ENCODE results near the gene SAMM50. TPM values are rescaled to one million over a fixed set of nuclear protein-coding genes. Genes with fewer than 3 reads are reported as not detected.

The SAMM50 gene
- total RNA-seq, 8 experiments from 2014 or later, result 38.8 to 64.8 (median 55.7) TPM

GRCh38 chr22:43992331-43992821 is 37.1 kb downstream of the SAMM50 start:
- Histone ChIP-seq H3K27ac (no peak overlapping the region), H3K4me3 (no peak overlapping the region), H3K4me1 (replicated peaks in 1 of 2) (peaks cover 5 to 9% of the 10 kb centered on the region in 2 donors)
- in situ Hi-C loops (cut with MboI; ENCODE audit: low pct_unique_long_range_greater_than_20kb in 2 of 9, low sequenced_read_pairs in 9 of 9, unreplicated experiment in 9 of 9), result loop anchor here in 7 of 9 experiments (10.0 to 25.0 kb wide), 3 partner anchors 92 to 645 kb away; no protein-coding TSS in a partner anchor
- ATAC-seq (replicated peaks in 6 of 8), result peak in 5 of 8 experiments; percentile 15 to 93 (median 20)
- 0 to 95% (median 60%) methylated on average over 1 to 6 of the region's 16 CpGs; no CpG with 5 or more reads in 3 of the 10 experiments for WGBS, 10 experiments

GRCh38 chr22:43993072-43993760 is 38.0 kb downstream of the SAMM50 start:
- ATAC-seq (replicated peaks in 6 of 8), result peak; percentile 46 to 91 (median 82)
- Histone ChIP-seq H3K4me1 (replicated peaks in 1 of 2) (peaks cover 11% of the 10 kb centered on the region in 2 donors), H3K4me3 (no peak overlapping the region), H3K27ac (no peak overlapping the region)
- in situ Hi-C loops (cut with MboI; ENCODE audit: low pct_unique_long_range_greater_than_20kb in 2 of 9, low sequenced_read_pairs in 9 of 9, unreplicated experiment in 9 of 9), result loop anchor here in 7 of 9 experiments (10.0 to 25.0 kb wide), 3 partner anchors 92 to 644 kb away; no protein-coding TSS in a partner anchor
- WGBS, 10 experiments, result 25 to 100% (median 40%) methylated on average over 1 to 12 of the region's 20 CpGs; no CpG with 5 or more reads in 3 of the 10 experiments

- peaks cover 18 to 19% of the 10 kb centered on the region in 2 donors for H3K4me1 ChIP-seq (replicated peaks in 1 of 2)
- H3K4me3 ChIP-seq, result no peak overlapping the region
- H3K27ac ChIP-seq, result no peak overlapping the region
- in situ Hi-C loops (cut with MboI; ENCODE audit: low pct_unique_long_range_greater_than_20kb in 2 of 9, low sequenced_read_pairs in 9 of 9, unreplicated experiment in 9 of 9), result loop anchor here in 7 of 9 experiments (10.0 to 25.0 kb wide), 3 partner anchors 91 to 643 kb away; no protein-coding TSS in a partner anchor
- 80 to 100% (median 94%) methylated on average over 1 to 10 of the region's 11 CpGs; no CpG with 5 or more reads in 5 of the 10 experiments for WGBS, 10 experiments
- ATAC-seq (replicated peaks in 6 of 8), result no peak
These were observed 38.8 kb downstream of the SAMM50 start for GRCh38 chr22:43994006-43994405.

DNA sequence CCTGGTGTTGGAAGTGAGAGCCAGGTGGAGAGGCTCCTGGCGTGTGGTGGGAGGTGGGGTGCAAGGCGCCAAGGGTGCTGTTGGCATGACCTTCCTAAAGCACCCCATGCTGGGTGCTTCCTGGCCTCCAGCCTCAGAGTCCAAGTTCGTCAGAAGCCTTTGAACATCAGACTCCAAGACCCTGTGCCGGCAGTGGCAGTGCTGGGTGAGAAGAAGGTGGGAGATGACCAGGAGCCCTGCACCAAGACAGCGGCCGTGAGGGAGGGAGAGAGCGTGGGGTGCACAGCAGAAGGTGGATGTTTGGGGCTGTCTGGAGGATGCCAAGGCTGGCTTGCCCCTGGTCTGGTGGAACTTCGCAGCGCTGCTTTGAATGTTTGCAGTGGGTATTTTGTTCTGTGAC is 39.2 kb downstream of the SAMM50 start:
- peaks cover 19 to 22% of the 10 kb centered on the region in 2 donors for H3K4me1 ChIP-seq (replicated peaks in 1 of 2)
- in situ Hi-C loops (cut with MboI; ENCODE audit: low pct_unique_long_range_greater_than_20kb in 2 of 9, low sequenced_read_pairs in 9 of 9, unreplicated experiment in 9 of 9), result loop anchor here in 7 of 9 experiments (10.0 to 25.0 kb wide), 3 partner anchors 90 to 643 kb away; no protein-coding TSS in a partner anchor
- no peak for ATAC-seq (replicated peaks in 6 of 8)
- 85 to 100% (median 92%) methylated on average over 2 to 8 of the region's 9 CpGs; no CpG with 5 or more reads in 5 of the 10 experiments for WGBS, 10 experiments
- H3K27ac ChIP-seq, result no peak overlapping the region
- H3K4me3 ChIP-seq, result no peak overlapping the region

GRCh38 chr22:43995057-43995685 is 39.9 kb downstream of the SAMM50 start:
- Histone ChIP-seq H3K4me1 (replicated peaks in 1 of 2) (peaks cover 19 to 22% of the 10 kb centered on the region in 2 donors), H3K4me3 (no peak overlapping the region), H3K27ac (no peak overlapping the region)
- no peak for ATAC-seq (replicated peaks in 6 of 8)
- in situ Hi-C loops (cut with MboI; ENCODE audit: low pct_unique_long_range_greater_than_20kb in 2 of 9, low sequenced_read_pairs in 9 of 9, unreplicated experiment in 9 of 9), result loop anchor here in 7 of 9 experiments (10.0 to 25.0 kb wide), 3 partner anchors 90 to 642 kb away; no protein-coding TSS in a partner anchor
- 80 to 100% (median 92%) methylated on average over 1 to 8 of the region's 15 CpGs; no CpG with 5 or more reads in 1 of the 10 experiments for WGBS, 10 experiments

GRCh38 chr22:43995798-43996169 is 40.5 kb downstream of the SAMM50 start:
- no peak for ATAC-seq (replicated peaks in 6 of 8)
- 80 to 100% (median 97%) methylated on average over 1 to 6 of the region's 10 CpGs; no CpG with 5 or more reads in 7 of the 10 experiments for WGBS, 10 experiments
- Histone ChIP-seq H3K4me3 (no peak overlapping the region), H3K27ac (no peak overlapping the region), H3K4me1 (replicated peaks in 1 of 2) (peaks cover 19 to 22% of the 10 kb centered on the region in 2 donors)
- in situ Hi-C loops (cut with MboI; ENCODE audit: low pct_unique_long_range_greater_than_20kb in 2 of 9, low sequenced_read_pairs in 9 of 9, unreplicated experiment in 9 of 9), result loop anchor here in 7 of 9 experiments (10.0 to 25.0 kb wide), 3 partner anchors 89 to 642 kb away; no protein-coding TSS in a partner anchor

DNA sequence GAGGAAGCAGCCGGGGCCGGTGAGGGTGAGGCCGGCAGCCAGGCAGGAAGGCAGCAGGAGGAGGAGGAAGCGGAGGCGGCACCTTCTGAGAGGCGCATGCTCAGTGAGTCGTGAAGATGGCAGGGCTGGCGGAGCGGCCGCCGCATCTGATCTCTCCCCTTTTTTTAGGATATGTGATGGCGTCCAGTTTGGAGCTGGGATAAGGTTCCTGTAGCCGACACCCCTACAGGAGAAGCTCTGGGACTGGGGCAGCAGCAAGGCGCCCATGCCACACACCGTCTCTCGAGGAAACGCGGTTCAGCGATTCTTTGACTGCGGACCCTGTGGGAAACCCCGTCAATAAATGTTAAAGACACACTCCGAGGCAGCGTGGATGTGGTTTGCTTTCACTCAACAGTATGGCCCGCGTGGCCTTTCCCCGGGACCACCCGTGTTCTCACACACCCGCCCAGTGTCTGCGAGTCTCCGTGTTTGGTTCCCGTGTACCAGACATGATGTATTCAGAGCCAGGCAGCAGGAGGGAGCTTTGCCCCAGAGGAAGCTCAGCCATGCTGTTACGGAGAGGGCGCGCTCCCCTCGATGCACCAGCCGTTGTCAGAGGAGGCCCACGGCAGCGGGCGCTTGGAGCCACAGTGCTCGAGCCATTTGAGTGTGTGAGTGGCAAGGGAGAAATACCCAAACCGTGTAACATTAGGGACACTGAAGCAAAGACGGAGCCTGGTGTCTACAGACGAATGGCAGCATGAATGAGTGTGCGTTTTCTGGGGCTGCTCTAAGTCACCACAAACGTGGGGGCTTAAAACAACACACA is 41.1 kb downstream of the SAMM50 start:
- H3K4me3 ChIP-seq, result no peak overlapping the region
- WGBS, 10 experiments, result 67 to 100% (median 94%) methylated on average over 1 to 23 of the region's 45 CpGs; no CpG with 5 or more reads in 3 of the 10 experiments
- ATAC-seq (replicated peaks in 6 of 8), result no peak
- in situ Hi-C loops (cut with MboI; ENCODE audit: low pct_unique_long_range_greater_than_20kb in 2 of 9, low sequenced_read_pairs in 9 of 9, unreplicated experiment in 9 of 9), result loop anchor here in 7 of 9 experiments (10.0 to 25.0 kb wide), 3 partner anchors 88 to 641 kb away; no protein-coding TSS in a partner anchor
- no peak overlapping the region for H3K27ac ChIP-seq
- H3K4me1 ChIP-seq (replicated peaks in 1 of 2), result peaks cover 19 to 22% of the 10 kb centered on the region in 2 donors

- no peak overlapping the region for H3K27ac ChIP-seq
- in situ Hi-C loops (cut with MboI; ENCODE audit: low pct_unique_long_range_greater_than_20kb in 2 of 9, low sequenced_read_pairs in 9 of 9, unreplicated experiment in 9 of 9), result loop anchor here in 7 of 9 experiments (10.0 to 25.0 kb wide), 3 partner anchors 88 to 640 kb away; no protein-coding TSS in a partner anchor
- 67 to 100% (median 90%) methylated on average over 1 to 5 of the region's 8 CpGs; no CpG with 5 or more reads in 4 of the 10 experiments for WGBS, 10 experiments
- peaks cover 19 to 24% of the 10 kb centered on the region in 2 donors for H3K4me1 ChIP-seq (replicated peaks in 1 of 2)
- ATAC-seq (replicated peaks in 6 of 8), result no peak
- no peak overlapping the region for H3K4me3 ChIP-seq
These were observed 41.7 kb downstream of the SAMM50 start for GRCh38 chr22:43996981-43997265.

DNA sequence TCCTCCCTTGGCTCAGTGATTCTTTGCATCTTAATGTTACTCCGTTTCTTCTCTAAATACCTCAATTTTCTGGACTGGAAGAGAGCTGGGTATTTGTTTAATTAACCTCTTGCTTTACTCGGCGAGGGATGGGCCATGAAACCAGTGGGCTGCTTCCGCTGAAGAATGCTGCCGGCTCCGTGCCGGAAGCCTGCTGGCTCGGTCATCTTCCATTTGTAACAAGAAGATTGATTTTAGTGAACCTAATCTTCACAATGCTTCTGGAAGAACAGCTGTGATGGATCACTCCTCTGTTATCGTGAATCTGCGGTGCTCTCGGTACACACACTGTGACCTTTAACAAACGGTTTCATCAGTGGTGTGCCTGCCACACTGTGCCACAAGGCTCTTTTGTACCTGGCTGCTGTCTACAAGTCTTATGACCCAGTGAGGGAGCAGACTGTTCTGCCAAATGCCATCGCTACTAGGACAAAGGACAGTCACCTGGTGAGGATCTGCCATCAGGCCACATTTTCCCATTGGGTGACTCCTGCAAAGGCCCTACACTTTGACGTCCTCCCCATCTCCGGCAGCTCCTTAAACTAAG is 43.5 kb downstream of the SAMM50 start:
- in situ Hi-C loops (cut with MboI; ENCODE audit: low pct_unique_long_range_greater_than_20kb in 2 of 9, low sequenced_read_pairs in 9 of 9, unreplicated experiment in 9 of 9), result loop anchor here in 7 of 9 experiments (10.0 to 25.0 kb wide), 3 partner anchors 86 to 639 kb away; no protein-coding TSS in a partner anchor
- WGBS, 10 experiments, result 41 to 100% (median 85%) methylated on average over 2 to 13 of the region's 15 CpGs; no CpG with 5 or more reads in 2 of the 10 experiments
- H3K4me1 ChIP-seq (replicated peaks in 1 of 2), result peaks cover 23 to 37% of the 10 kb centered on the region in 2 donors
- H3K4me3 ChIP-seq, result no peak overlapping the region
- peak in 5 of 8 experiments; percentile 57 to 73 (median 62) for ATAC-seq (replicated peaks in 6 of 8)
- peak overlapping the region; percentile 46 for H3K27ac ChIP-seq

DNA sequence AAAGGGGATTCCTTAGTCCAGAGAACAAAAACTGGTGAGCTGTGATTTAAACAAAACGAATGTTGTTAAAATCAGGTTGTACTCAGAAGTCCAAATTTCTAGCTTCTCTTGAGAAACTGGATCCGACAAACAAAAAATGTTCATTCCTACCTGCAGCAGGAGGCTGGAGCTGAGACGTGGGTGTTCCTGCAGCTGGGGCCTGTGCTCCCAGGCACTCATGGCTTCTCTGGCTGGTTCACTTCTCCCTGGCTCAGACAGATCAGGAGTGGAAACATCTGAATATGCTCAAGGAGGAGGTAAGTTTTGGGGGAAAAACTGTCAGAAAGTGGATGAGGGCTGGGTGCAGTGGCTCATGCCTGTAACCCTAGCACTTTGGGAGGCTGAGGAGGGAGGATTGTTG is 44.1 kb downstream of the SAMM50 start:
- in situ Hi-C loops (cut with MboI; ENCODE audit: low pct_unique_long_range_greater_than_20kb in 2 of 9, low sequenced_read_pairs in 9 of 9, unreplicated experiment in 9 of 9), result loop anchor here in 7 of 9 experiments (10.0 to 25.0 kb wide), 3 partner anchors 85 to 638 kb away; no protein-coding TSS in a partner anchor
- ATAC-seq (replicated peaks in 6 of 8), result no peak
- Histone ChIP-seq H3K4me1 (replicated peaks in 1 of 2) (peaks cover 22 to 41% of the 10 kb centered on the region in 2 donors), H3K4me3 (no peak overlapping the region), H3K27ac (peak overlapping the region in 1 of 2 donors; percentile 46)
- 80 to 100% (median 90%) methylated on average over 1 to 2 of the region's 3 CpGs; no CpG with 5 or more reads in 3 of the 10 experiments for WGBS, 10 experiments

DNA sequence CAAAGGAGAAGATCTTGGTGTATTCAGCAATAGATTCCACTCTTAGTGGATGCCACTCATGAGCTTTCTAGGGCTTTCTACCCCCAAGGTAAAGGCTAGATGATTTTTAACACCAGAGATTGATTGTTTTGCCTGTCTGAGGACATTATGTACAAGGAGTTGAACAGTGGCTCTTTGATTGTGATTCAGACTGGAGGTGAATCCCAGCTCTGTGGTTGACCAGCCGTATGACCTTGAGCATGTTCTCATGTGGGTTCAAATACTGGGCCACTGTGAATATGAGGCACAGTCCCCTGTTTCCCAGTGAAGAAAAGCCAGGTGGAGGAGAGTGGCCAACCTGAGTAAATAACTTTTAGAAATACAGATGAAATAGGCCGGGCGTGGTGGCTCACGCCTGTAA is 44.9 kb downstream of the SAMM50 start:
- in situ Hi-C loops (cut with MboI; ENCODE audit: low pct_unique_long_range_greater_than_20kb in 2 of 9, low sequenced_read_pairs in 9 of 9, unreplicated experiment in 9 of 9), result loop anchor here in 1 of 9 experiments (25.0 kb wide), 1 partner anchor 637 kb away; no protein-coding TSS in a partner anchor
- Histone ChIP-seq H3K4me3 (no peak overlapping the region), H3K4me1 (replicated peaks in 1 of 2) (peaks cover 22 to 41% of the 10 kb centered on the region in 2 donors), H3K27ac (no peak overlapping the region)
- 94 to 100% (median 97%) methylated on average over 3 to 4 of the region's 4 CpGs; no CpG with 5 or more reads in 4 of the 10 experiments for WGBS, 10 experiments
- no peak for ATAC-seq (replicated peaks in 6 of 8)
